RCC 7860 (cell line): Measurements from ENCODE around the gene BLOC1S6.
A peak's percentile ranks its signal among the peaks of the same experiment; 100 is the strongest.

Experiments used
- DNase-seq: peaks from one replicate; pipeline ENCODE4 v3.0.0-alpha.2; 2015; ENCODE audit warnings: low spot score
- FAIRE-seq: peaks from 2 replicates; lab custom pipeline; 2012; peaks lifted over from hg19 to GRCh38; lab: Jason Lieb, UNC

BLOC1S6 gene

DNA sequence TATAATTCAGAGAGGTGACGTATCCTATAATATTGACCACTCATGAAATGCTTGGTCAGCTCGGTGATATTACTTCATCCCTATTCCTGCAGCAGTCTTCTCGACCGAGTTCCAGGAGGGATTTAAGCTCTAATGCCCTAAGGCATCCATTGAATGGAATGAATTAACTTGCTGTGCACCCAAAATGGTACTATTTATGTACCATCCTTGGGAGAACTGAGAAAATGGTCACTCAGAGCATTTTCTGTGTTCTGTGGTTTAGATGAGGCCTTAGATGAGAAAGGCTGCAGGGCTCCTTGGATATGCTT lies 638 bp downstream of the BLOC1S6 start:
- FAIRE-seq (no peak), DNase-seq (no peak)

DNA sequence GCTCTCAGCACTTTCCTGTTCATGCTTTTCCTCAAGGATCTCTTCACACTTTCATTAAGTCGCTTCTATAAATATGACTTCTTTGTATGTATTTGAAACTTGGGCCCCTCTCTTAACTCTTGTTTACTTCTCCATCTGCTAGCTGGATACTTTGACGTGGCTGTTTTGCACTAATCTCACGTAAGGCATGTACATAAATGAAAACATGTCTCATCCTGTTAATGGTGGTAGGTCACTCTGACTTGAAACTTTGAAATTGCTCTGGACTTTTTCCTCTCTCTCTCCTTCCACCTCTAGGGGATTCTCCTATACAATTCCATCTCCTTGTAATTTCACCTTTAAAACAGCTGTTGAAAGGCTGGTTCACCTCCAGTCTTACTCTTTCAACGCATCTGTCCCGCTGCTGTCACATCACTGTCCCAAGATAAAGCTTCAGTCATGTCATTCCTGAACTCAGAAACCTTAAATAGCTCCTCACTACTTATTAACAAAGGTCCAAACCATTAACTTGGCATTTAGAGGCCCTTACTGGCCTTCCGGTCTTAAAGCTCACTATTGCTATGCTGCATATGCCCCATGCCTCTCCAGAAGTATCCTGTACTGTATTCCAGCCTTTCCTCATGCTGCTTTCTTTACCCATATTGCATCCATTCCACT lies 1.2 kb downstream of the BLOC1S6 start:
- peak; percentile 33 for DNase-seq
- peak; percentile 30 for FAIRE-seq

DNA sequence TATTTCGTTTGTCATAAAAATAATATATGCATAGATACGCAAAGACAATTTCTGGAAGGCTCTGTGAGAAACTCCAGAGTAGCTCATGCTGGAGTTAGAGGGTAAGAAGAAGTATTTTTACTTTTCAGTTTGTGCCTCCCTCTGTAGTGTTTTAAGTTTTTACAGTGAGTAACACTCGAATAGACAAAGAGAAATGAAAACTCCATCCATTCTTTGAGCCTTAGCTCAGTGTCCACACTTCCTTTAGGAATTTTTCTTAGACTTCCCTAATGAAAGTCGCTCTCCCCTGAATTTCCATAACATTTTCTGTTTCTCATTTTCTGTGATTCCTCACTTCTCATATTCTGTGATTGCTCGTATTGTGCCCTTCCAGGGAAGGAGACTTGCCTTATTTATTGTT lies 2.1 kb downstream of the BLOC1S6 start:
- no peak for DNase-seq
- no peak for FAIRE-seq

DNA sequence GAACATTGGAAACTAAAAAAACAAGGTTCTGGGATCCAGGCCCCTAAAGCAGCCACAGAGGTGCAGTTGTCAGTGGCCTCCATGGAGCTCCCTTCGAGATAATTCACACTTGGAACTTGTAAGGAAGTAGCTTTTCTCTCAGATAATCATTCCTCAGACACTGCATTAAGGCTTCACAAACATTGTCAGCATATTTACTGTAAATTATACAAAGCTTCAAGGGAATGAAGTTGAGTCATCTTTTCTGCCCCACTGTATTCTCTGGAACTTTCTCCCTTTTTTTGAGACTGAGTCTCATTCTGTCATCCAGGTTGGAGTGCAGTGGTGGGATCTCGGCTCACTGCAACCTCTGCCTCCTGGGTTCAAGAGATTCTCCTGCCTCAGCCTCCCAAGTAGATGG lies 7.1 kb downstream of the BLOC1S6 start:
- FAIRE-seq: no peak

DNA sequence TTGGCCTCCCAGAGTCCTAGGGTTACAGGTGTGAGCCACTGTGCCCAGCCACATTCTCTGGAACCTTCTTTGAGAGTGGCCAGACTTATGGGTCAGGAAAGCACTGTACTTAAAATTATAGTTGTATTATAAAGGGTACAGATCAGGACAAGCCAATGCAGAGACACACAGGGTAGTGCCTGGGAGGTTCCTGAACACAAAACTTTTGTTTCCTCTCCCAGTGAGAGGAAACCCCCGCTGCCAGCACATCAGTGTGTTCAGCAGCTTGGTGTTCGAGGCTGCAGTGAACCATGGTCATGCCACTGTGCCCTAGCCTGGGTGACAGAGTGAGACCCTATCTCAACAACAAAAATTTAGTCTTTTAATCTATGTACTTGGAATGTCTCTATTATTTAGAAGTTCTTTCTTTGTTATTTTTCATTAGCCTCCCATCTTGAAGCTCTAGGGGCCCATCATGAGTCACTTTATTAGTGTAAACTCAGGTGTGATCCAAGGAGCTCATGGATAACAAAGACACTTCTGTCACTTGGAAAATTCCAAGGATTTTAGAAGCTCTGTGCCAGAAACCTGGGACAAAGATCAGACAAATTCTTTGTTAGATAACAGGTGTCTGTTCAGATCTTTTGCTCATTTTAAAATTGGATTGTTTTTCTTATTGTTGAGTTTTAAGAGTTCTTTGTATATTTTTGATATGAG lies 7.8 kb downstream of the BLOC1S6 start:
- DNase-seq: no peak
- no peak for FAIRE-seq

More for the DNA sequence above, 7.1 kb downstream of the BLOC1S6 start:
- DNase-seq: no peak

DNA sequence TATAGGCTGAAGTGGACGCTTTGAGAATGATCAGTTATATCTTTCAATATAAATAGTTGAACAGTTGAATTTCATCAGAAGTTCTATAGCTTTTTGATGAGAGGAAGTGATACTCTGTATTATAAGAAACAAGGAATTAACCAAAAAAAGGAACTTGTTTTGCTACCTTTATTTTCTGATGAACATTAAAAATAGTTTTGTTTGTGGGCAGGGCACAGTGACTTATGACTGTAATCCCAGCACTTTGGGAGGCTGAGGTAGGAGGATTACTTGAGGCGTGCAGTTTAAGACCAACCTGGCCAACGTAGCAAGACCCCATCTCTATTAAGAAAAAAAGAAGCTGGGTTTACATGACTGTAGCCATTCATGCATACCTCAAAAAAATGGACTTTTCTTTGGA lies 16.7 kb downstream of the BLOC1S6 start:
- FAIRE-seq: no peak

DNA sequence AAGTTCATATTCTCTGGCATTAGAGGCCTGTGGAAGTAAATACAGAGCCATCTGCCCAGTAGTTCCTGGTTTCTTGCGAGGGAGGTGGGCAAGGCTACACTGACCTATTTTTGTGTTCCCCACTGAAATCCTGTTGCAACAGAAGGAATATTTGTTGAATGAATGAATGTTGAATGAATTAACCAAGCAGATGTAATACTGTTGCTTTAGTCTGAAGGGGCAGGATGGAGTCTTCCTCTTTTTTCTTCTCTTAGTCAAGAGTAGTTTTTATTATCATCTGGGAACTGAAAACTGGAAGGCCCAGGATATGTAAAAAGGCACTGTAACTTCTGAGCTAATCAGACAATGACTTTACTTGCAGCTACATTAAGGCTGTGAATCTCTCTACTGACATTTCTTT lies 17.1 kb downstream of the BLOC1S6 start:
- no peak for FAIRE-seq

More for the DNA sequence above, 16.7 kb downstream of the BLOC1S6 start:
- DNase-seq: no peak

DNA sequence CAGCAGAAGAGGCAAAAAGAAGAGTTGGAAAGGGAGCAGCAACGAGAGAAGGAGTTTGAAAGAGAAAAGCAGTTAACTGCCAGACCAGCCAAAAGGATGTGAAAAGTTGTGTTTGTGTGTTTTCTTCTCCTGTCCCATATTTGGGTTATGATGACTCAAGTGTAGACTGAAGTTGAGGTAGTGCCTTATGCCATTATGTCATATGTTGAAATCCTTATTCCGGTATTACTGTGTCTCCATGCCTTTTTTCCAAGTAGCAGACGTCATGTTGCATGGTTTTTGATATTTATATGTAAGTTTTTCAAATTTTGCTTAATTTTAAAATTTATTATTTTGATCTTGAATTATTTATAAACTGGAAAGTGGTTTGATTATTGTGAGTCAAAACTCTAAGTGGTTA lies 19.2 kb downstream of the BLOC1S6 start:
- FAIRE-seq (no peak), DNase-seq (no peak)

More for the DNA sequence above, 17.1 kb downstream of the BLOC1S6 start:
- DNase-seq: no peak

DNA sequence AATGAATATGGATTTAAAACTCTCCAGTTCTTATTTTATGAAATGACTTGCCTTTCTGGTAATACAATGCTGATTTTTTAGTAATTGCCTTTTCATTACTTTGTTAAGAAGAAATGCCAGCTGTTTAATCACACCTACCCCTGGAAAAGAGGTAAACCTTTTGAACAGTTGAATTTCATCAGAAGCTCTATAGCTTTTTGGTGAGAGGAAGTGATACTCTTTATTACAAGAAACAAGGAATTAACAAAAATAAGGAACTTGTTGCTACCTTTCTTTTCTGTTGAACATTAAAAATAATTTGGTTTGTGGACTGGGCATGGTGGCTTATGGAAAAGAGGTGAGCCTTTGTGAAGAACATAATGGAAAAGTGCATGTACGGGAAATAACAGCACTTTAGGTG lies 19.7 kb downstream of the BLOC1S6 start:
- DNase-seq (no peak), FAIRE-seq (no peak)

DNA sequence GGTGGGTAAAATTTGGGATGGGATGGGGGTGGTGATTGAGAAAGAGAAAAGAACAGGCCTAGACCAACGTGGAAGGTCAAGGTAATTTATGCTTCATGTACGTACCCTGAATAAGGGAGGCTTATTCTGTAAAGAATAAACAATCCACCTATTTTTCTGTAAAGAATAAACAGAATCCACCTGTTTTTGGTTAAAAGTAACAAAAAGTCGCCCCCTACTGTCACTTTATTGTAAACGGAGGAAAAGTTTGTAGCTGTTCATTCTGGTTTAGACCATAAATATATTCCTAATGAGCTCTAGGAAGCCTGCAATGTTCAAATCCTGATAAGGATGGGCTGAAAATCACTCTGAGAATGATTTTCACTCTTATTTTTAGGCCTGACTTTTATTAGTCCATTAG lies 24.1 kb downstream of the BLOC1S6 start:
- FAIRE-seq (peak; percentile 25), DNase-seq (peak; percentile 17)

DNA sequence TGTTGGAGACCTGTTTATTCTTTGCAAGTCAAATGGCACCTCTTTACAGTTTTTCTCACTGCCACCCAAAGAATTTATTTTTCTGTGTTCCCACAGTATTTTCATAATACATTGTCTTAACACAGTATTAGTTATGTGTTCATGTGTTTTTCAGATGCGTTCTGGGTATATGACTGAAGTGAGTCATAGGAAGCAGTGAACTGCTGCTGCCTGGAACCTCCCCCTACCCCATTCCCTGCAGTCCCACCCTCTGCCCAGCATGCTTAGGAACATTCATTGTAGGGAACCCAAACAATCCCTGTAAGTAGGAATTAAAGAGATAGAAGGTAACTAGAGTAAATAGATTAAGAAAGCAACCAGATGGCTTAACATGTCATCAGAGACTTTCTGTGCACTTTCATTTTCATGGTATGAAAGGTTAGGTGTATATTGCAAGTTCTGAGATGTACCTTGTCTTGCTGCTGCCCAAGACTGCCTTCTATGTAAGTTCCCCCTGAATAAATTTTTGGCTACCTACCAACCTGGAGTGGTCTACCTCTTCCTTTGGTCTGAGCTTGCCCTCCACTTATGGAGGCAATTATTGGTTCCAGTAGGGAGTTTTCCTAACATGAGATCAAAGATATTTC lies 25.7 kb downstream of the BLOC1S6 start:
- DNase-seq: peak; percentile 14
- FAIRE-seq: no peak

DNA sequence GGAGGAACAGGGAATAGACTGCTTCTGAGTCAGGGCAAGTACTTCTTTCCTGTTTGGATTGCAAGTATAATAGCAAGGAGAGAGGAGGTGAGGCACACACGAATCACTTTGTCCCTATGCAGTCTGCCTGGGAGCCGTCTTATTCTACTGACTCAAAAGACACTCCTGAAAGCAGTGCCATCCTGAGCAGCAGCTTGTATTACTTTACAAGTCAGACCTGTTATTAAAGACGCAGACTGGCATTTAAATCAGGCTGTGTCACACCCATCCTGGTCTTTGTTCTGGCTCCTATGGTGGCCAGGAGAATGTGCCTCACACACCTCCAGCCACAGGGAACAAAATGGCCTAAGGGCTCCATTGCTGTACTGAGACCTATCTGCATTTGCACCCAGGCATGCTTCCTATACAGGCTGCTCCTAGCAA lies 29.7 kb downstream of the BLOC1S6 start:
- peak; percentile 15 for DNase-seq
- FAIRE-seq: no peak

DNA sequence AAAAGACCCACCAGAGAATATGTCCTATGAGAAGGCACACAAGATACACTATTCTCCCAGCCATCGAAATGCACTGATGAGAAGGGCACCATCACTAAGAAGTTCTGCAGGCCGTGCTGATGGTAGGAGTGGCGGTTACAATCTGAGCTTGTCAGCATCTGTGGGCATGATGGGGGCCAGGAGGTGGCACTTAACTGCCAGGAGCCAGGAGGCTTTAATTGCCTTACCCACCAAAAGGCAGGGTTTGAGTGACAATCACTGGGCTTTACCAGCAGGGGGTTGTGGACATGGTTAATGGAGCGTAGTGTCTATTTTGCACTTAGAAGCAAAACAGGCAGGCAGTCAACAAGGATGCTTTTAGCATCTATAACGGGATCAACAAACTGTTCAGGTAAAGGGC lies 31.6 kb downstream of the BLOC1S6 start:
- no peak for FAIRE-seq
- no peak for DNase-seq

DNA sequence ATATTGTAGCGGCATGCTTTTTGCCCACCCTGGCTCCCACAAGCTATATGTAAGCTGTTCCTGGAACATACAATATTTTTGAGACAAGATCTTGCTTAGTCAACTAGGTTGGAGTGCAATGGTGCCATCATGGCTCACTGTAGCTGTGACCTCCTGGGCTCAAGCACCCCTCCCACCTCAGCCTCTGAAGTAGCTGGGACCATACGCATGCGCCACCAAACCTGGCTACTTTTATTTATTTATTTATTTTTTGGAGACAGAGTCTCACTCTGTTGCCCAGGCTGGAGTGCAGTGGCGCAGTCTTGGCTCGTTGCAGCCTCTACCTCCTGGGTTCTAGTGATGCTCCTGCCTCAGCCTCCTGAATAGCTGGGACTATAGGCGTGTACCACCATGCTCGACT lies 41.0 kb downstream of the BLOC1S6 start:
- no peak for DNase-seq
- no peak for FAIRE-seq

DNA sequence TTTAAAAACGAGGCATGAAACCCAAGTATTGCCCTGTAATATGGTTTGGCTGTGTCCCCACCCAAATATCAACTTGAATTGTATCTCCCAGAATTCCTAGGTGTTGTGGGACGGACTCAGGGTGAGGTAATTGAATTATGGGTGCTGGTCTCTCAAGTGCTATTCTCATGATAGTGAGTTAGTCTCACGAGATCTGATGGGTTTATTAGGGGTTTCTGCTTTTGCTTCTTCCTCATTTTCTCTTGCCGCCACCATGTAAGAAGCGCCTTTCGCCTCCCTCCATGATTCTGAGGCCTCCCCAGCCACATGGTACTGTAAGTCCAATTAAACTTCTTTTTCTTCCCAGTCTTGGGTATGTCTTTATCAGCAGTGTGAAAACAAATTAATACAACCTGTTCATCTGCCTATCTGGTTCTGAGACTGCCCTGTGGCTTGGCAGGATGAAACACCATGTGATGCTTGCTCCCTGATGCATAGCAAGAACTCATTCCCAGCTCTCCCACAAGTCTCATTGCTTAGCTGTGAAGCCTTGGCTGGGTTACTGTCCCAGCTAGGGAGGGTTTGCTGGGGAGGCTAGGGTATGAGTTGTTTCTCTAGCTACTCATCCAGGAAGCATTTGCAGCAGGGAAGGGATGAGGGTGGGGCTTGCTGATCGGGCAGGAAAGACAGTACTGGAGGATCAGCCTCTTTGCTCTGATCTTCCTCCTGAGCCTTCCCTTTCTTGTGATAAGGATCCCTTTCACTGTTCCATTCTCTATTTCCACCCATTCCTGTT lies 43.9 kb downstream of the BLOC1S6 start:
- DNase-seq (peak; percentile 95), FAIRE-seq (peak; percentile 98)

DNA sequence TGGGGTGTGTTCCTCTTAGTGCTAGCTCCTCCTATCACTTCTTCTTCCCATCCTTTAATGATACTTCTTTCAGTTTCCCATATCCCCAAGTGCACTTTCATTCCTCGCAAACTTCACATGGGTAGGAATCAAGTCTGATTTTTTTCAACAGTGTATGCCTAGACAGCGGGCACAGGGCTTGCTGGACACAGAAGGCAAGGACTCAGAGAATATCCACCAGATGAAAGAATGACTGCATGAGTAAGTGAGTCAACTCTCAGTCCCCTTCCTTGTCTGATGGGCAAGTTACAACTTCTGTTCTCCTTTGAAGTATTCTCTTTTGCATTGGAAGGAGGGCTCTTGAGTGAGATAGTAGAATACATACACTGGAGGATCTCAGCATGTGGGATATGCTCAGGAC lies 44.6 kb downstream of the BLOC1S6 start:
- FAIRE-seq: no peak
- peak; percentile 58 for DNase-seq

DNA sequence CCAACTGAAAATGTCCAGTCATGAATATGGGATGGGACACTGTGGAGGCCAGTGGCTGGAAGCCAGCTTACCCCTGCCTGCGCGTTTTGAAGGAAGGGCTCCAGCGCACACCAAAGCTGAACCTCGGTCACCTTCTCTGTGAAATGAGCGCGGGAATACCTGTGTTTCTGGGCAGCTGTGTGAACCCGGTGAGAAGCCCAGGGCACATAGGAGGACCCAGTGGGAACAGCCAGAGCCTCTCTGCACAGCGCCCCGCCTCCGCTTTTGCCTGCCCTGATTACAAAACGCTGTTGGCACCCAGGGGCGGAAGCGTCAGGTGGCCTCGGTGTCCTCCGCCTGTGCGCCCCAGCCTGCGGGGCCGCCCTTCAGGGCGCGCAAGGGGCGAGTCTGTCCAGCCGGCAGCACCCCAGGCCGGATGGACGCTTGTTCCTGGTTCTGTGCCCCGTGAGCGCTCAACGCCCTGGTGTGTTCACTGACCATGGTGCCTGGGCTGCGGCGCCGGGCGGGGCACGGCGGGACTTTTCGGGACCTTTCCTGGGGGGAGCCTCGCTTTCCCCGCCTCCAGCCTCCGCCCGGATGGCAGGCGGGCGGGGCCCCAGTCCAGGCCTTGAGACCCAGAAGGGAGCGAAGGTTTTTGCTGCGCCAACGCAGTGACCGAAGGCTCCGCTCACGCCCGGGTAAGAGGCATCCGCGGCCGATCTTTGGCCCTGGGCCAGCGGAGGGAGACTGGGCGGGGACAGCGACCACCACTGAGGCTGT lies 47.4 kb downstream of the BLOC1S6 start, which contains the start of gene SQOR:
Gene SQOR, plus strand, starts transcription at position 598 of the 759 bp plus-strand sequence. CDS start 23,895 bp downstream, outside the sequence.
- FAIRE-seq: peak; percentile 68

DNA sequence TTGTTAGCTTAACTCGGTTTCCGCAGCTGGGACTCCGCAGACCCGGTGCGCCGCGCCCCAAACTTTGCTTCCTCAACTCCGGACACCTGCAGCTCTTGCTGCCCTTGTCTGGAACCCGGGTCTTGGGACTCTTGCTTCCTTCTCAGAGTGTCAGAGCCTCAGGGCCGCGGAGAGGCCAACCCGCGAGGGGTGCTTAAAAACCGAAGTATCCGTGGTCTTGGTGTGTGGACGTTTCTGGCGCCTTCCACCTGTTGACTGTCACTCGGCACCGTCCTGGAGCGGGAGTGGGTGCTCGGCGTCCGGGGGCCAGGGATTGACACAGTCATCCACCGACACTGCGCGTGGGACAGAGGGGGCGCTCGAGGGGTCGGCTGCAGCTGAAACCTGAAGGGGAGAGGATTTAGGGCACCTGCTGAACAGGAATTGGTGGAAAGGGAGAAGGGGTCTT lies 48.0 kb downstream of the BLOC1S6 start:
- FAIRE-seq: no peak
- DNase-seq: peak; percentile 35

More for the DNA sequence above, 47.4 kb downstream of the BLOC1S6 start, which contains the start of gene SQOR:
- peak; percentile 75 for DNase-seq

DNA sequence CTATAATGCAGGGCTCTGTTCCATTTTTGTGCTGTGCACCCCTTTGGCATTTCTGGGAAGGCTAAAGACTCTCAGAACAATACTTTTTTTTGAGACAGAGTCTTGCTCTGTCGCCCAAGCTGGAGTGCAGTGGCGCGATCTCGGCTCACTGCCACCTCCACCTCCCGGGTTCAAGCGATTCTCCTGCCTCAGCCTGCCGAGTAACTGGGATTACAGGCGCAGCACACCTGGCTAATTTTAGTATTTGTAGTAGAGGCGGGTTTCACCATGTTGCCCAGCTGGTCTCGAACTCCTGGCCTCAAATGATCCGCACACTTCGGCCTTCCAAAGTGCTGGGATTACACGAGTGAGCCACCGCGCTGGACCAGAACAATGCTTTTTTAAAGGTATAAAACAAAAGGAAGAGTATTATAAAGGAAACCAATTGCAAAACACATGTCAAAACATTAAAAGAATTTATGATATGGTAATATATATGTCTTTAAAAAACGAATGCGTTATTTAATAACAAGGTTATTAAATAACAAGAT lies 48.6 kb downstream of the BLOC1S6 start:
- FAIRE-seq (peak; percentile 4), DNase-seq (no peak)

DNA sequence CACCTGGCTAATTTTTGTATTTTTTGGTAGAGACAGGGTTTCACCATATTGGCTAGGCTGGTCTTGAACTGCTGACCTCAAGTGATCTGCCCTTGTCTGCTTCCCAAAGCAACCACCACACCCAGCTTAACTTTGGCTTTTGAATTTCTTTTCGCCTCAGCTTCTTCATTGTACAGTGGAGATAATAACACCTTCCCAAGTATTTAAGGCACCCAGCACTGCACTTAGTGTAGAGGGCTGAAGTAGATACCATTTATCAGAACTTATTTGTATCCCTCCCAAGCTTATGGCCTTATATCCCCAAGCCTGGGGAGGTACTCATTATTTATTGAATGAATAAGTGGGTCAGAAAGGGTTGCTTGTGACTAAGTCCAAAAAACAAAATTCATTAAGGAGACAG lies 50.0 kb downstream of the BLOC1S6 start:
- FAIRE-seq: no peak

More for the DNA sequence above, 50.0 kb downstream of the BLOC1S6 start:
- no peak for DNase-seq
